Loucy (cell line): Measurements from ENCODE around the gene MCM3AP.

Experiments
- CTCF ChIP-seq: fragments of 200-600 bp; sonication (generic); conservative IDR thresholded peaks from 2 replicates; pipeline ENCODE4 v1.5.1; 2014; ENCODE audit warnings: mild to moderate bottlenecking, antibody characterized with exemption, low read length
- EZH2phosphoT487 ChIP-seq: fragments of 200-600 bp; IDR thresholded peaks from 2 replicates; pipeline ENCODE4 v1.6.1; 2018; ENCODE audit warnings: antibody characterized with exemption, mild to moderate bottlenecking, moderate library complexity, borderline replicate concordance

GRCh38 chr21:46193829-46194373 is 91.5 kb downstream of the MCM3AP start:
- no peak for TF ChIP-seq CTCF
- no peak for TF ChIP-seq EZH2phosphoT487
